Progenitor cell of endocrine pancreas (in vitro differentiated cells): Measurements from ENCODE around the gene NUDT1. TPM values are rescaled to one million over a fixed set of nuclear protein-coding genes. Genes with fewer than 3 reads are reported as not detected.

Experiments
- DNase-seq: peaks from one replicate; pipeline ENCODE4 v3.0.0; 2021; ENCODE audit warnings: low spot score; ENCODE audit not compliant: unreplicated experiment
- H3K27ac Mint-ChIP-seq: 2 replicates; pipeline ENCODE4 v1.8.0; 2021; ENCODE audit warnings: mild to moderate bottlenecking, moderate library complexity, mixed read lengths
- H3K27me3 Mint-ChIP-seq: 2 replicates; pipeline ENCODE4 v1.8.0; 2021; ENCODE audit warnings: mixed read lengths
- H3K36me3 Mint-ChIP-seq: 2 replicates; pipeline ENCODE4 v1.8.0; 2022; ENCODE audit warnings: mixed read lengths; ENCODE audit not compliant: insufficient read depth
- H3K4me1 Mint-ChIP-seq: 2 replicates; pipeline ENCODE4 v1.8.0; 2021; ENCODE audit warnings: low read depth, mixed read lengths
- H3K4me3 Mint-ChIP-seq: 2 replicates; pipeline ENCODE4 v1.8.0; 2021; ENCODE audit warnings: low read depth, mild to moderate bottlenecking, moderate library complexity, mixed read lengths
- H3K9me3 Mint-ChIP-seq: 2 replicates; pipeline ENCODE4 v1.8.0; 2021; ENCODE audit warnings: low read depth, mixed read lengths
- total RNA-seq: library from RNA; stranded (reverse); gene quantifications from 2 replicates; pipeline ENCODE4 v1.2.1, GENCODE V29; 2021
- TF ChIP-seq, protein P1 (sequence below): fragments of 200-600 bp; sonication (generic); IDR thresholded peaks from one replicate; pipeline ENCODE4 v1.5.0; 2021; ENCODE audit warnings: antibody characterized with exemption, mild to moderate bottlenecking; ENCODE audit not compliant: unreplicated experiment

NUDT1 gene
- total RNA-seq, 1 donor from 2014 or later = 22.1 TPM

DNA sequence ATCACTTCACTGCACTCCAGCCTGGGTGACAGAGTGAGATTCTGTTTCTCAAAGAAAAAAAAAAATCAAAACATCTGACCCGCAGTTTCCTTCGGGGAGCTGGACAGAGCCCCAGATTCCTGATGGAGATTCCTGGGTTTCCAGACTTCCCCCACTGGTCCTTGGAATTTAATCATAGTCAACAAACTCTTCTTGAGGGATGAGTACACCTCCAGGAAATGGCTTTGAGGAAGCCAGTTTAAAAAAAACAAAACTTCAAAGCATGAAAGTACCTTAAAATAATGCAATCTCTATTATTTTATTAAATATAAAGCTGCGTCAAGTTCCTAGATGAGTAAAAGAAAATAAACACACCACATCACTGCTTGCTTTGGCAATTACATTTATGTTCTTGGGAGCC lies 8.1 kb upstream of the NUDT1 start:
- Mint-ChIP-seq H3K4me1 (peaks cover 10% of the 10 kb centered on the region), H3K9me3 (no peaks in the 10 kb centered on the region), H3K36me3 (peaks cover 10% of the 10 kb centered on the region)

DNA sequence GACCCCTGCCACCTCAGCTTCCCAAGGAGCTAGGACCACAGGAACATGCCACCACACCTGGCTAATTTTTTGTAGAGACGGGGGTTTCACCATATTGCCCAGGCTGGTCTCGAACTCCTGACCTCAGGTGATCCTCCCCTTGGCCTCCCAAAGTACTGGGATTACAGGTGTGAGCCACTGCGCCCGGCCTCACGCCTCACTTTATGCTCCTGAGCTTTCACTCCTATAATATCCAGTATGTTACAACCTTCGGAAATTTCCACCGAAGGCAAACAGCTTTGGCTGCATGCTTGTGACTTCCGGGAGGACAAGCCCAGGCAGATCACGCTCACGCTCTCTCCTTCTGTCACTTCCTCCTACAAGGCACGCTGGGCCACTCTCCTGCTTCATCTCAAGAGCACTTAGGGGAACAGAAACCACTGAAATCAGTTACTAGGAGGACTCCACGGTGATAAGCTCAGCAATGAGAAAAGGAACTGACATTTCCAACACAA lies 4.9 kb upstream of the NUDT1 start:
- Mint-ChIP-seq H3K9me3 (no peaks in the 10 kb centered on the region), H3K27me3 (no peaks in the 10 kb centered on the region), H3K27ac (no peak overlapping the region), H3K4me3 (no peak overlapping the region), H3K4me1 (peaks cover 6% of the 10 kb centered on the region), H3K36me3 (peaks cover 9% of the 10 kb centered on the region)
- TF ChIP-seq, protein P1, sequence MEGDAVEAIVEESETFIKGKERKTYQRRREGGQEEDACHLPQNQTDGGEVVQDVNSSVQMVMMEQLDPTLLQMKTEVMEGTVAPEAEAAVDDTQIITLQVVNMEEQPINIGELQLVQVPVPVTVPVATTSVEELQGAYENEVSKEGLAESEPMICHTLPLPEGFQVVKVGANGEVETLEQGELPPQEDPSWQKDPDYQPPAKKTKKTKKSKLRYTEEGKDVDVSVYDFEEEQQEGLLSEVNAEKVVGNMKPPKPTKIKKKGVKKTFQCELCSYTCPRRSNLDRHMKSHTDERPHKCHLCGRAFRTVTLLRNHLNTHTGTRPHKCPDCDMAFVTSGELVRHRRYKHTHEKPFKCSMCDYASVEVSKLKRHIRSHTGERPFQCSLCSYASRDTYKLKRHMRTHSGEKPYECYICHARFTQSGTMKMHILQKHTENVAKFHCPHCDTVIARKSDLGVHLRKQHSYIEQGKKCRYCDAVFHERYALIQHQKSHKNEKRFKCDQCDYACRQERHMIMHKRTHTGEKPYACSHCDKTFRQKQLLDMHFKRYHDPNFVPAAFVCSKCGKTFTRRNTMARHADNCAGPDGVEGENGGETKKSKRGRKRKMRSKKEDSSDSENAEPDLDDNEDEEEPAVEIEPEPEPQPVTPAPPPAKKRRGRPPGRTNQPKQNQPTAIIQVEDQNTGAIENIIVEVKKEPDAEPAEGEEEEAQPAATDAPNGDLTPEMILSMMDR = no peak
- DNase-seq = no peak

More for the DNA sequence above, 8.1 kb upstream of the NUDT1 start:
- DNase-seq = no peak
- TF ChIP-seq, protein P1 = no peak
- Mint-ChIP-seq H3K27ac (no peak overlapping the region), H3K27me3 (no peaks in the 10 kb centered on the region), H3K4me3 (peak overlapping the region; percentile 90)

DNA sequence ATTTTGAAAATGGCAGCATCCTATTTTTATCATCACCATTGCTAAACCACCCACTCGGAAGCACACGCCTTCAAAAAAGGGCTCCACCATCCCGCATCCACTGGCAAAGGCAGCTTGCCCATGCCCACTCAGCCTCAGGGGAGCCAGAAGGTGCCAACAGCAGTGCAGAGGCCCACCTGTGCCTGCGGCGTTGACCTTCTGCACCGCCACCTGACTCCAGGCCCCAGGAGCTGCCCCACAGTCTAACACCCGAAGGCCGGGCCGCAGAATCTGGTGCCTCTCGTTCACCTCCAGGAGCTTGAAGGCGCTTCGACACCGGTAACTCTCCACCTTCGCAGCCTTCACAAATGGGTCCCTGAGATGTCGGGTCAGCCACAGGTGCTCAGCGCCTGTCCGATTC lies 2.8 kb upstream of the NUDT1 start:
- Mint-ChIP-seq H3K36me3 (peaks cover 9% of the 10 kb centered on the region), H3K27me3 (no peaks in the 10 kb centered on the region), H3K4me1 (peaks cover 6% of the 10 kb centered on the region), H3K4me3 (peak overlapping the region; percentile 31), H3K9me3 (no peaks in the 10 kb centered on the region), H3K27ac (no peak overlapping the region)
- no peak for DNase-seq
- TF ChIP-seq, protein P1 = no peak

DNA sequence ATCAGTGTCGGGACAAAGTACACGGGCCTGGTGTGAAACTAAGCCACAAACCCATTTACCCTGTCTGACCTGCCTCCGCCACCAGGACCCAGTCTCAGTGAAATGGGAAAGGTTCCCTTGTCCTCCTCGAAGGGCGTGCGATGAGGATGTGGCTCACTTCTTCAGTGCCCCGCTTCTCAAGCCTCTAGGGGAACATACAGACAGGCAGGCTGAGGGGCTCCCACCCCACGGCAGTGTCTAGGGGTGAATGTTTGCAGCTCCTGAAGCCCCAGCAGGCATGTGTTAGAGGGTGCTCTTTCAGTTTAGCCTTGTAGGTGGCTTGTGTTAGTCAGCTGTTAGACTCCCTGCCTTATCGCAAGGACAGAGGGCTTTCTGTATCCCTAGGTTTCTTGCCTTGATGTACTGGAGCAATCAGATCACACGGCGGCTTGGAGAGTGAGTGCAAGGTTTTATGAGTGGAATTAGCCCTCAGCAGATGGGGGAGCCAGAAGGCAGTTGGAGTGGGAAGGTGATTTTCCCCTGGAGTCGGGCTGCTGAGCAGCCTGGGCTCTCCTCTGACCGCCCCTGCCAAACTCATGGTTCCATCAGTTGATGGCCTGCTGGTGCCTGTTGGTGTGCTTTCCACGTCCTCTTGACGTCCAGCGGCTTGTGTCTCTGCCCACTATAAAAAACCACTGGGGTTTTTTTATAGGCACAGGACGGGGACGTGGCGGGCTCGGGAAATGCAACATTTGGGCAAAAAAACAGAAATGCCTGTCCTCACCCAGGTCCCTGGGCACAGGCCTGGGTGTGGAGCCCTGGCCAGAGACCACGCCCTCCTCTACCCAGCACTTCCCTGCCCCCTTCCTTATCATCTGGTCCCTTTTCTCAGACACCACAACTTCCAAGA lies 759 bp downstream of the NUDT1 start:
- Mint-ChIP-seq H3K4me1 (peaks cover 6% of the 10 kb centered on the region), H3K4me3 (peak overlapping the region; percentile 88), H3K27ac (peak overlapping the region; percentile 92), H3K27me3 (no peaks in the 10 kb centered on the region), H3K36me3 (no peaks in the 10 kb centered on the region), H3K9me3 (no peaks in the 10 kb centered on the region)
- TF ChIP-seq, protein P1 = no peak
- no peak for DNase-seq

DNA sequence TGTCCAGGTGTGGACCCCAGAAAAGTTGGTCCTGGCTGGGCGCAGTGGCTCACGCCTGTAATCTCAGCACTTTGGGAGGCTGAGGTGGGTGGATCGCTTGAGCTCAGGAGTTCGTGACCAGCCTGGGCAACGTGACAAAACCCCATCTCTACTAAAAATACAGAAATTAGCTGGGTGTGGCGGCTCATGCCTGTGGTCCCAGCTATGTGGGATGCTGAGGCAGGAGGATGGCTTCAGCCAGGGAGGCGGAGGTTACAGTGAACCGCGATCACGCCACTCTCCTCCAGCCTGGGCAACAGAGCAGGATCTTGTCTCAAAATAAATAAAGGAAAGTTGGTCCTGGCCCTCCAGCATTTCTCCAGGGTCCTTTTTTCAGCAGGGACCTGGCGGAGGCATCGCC lies 1.4 kb downstream of the NUDT1 start:
- H3K27me3 Mint-ChIP-seq = no peaks in the 10 kb centered on the region
- peak overlapping the region; percentile 88 for H3K4me3 Mint-ChIP-seq
- H3K27ac Mint-ChIP-seq = no peak overlapping the region
- H3K36me3 Mint-ChIP-seq = no peaks in the 10 kb centered on the region
- peaks cover 6% of the 10 kb centered on the region for H3K4me1 Mint-ChIP-seq
- TF ChIP-seq, protein P1 = no peak
- no peak for DNase-seq
- no peaks in the 10 kb centered on the region for H3K9me3 Mint-ChIP-seq
